T-helper 17 cell (primary cell): ENCODE results near the gene ZC3H18. TPM values are rescaled to one million over a fixed set of nuclear protein-coding genes. Genes with fewer than 3 reads are reported as not detected.

Experiments
- ATAC-seq: fragments of 150-1000 bp; cut with Tn5 transposase; 2 replicates; pipeline ENCODE4 v1.10.0; 2021; ENCODE audit warnings: mild to moderate bottlenecking, moderate library complexity
- DNase-seq, 3 donors: peaks; one replicate each; pipeline versions ENCODE4 v3.0.0 to v3.0.0-alpha.2; 2020 to 2021
- H3K9me3 ChIP-seq: one replicate; pipeline ENCODE4 v1.7.0; 2013; ENCODE audit warnings: low read length, mild to moderate bottlenecking; ENCODE audit not compliant: control insufficient read depth, poor library complexity, severe bottlenecking
- H3K27ac Mint-ChIP-seq: one replicate; pipeline ENCODE4 v1.8.0; 2022; ENCODE audit warnings: mild to moderate bottlenecking, moderate library complexity, mixed read lengths
- H3K27me3 Mint-ChIP-seq: one replicate; pipeline ENCODE4 v1.8.0; 2022; ENCODE audit warnings: mixed read lengths
- H3K36me3 Mint-ChIP-seq: one replicate; pipeline ENCODE4 v1.8.0; 2022; ENCODE audit warnings: low read depth, mixed read lengths
- H3K4me1 Mint-ChIP-seq: one replicate; pipeline ENCODE4 v1.8.0; 2022; ENCODE audit warnings: mild to moderate bottlenecking, mixed read lengths
- H3K4me3 Mint-ChIP-seq: one replicate; pipeline ENCODE4 v1.8.0; 2022; ENCODE audit warnings: mild to moderate bottlenecking, moderate library complexity, mixed read lengths
- total RNA-seq, 4 donors: library from RNA in 2 of 4; stranded (reverse) in 2 of 4; gene quantifications; one replicate each; pipeline ENCODE4 v1.2.3 and lab custom pipeline; 2022 to 2026

The ZC3H18 gene
- total RNA-seq, 2 donors from 2014 or later, result 100 to 141 TPM

- Mint-ChIP-seq H3K4me1 (peaks cover 27% of the 10 kb centered on the region), H3K27ac (no peak overlapping the region)
- peak; percentile 25 to 47 (median 27) for DNase-seq
These were observed 64.2 kb downstream of the ZC3H18 start for GRCh38 chr16:88634141-88634993.

GRCh38 chr16:88634994-88635670, 64.9 kb downstream of the ZC3H18 start:
- Mint-ChIP-seq H3K4me3 (peak overlapping the region; percentile 86), H3K27ac (no peak overlapping the region), H3K36me3 (no peaks in the 10 kb centered on the region), H3K4me1 (peaks cover 30% of the 10 kb centered on the region), H3K27me3 (peaks cover 10% of the 10 kb centered on the region)
- no peaks in the 10 kb centered on the region for H3K9me3 ChIP-seq
- no peak for ATAC-seq
- no peak for DNase-seq

More at GRCh38 chr16:88634141-88634993, 64.2 kb downstream of the ZC3H18 start:
- ATAC-seq, result peak; percentile 39
- no peaks in the 10 kb centered on the region for H3K36me3 Mint-ChIP-seq
- H3K27me3 Mint-ChIP-seq, result peaks cover 8% of the 10 kb centered on the region
- H3K9me3 ChIP-seq, result no peaks in the 10 kb centered on the region
- H3K4me3 Mint-ChIP-seq, result peak overlapping the region; percentile 86

DNA sequence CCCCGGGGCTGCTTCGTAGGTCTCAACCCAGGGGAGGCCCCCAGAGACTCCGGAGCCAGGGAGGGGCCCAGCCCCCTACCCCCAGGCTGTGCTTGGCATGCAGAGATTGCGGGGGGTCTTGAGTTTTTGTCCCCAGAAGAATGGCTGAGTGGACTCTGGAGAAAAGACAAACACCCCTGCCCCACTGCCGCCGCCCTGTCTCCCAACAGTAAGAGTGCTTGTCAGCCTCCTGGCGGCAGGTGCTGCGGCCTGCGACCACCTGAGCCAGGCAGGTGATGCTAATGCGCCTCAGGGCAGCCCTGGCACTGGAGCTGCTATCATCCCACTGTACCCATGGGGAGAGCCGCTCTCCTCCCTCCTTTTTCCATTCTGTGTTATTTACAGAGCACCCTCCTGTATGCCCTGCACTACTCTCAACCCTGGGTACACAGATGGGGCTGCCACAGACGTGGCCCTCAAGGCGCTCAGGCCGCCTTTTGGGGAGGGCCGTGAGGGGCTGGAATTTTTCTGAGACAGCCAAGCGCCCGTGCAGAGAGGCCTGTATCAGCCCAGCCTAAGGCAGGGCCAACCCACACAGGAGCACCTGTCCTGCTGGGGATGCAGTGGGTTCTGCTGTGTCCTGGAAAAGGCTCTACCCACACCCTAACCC, 65.6 kb downstream of the ZC3H18 start:
- Mint-ChIP-seq H3K4me3 (peak overlapping the region; percentile 86), H3K27ac (peak overlapping the region; percentile 57), H3K36me3 (no peaks in the 10 kb centered on the region), H3K27me3 (peaks cover 15% of the 10 kb centered on the region), H3K4me1 (peaks cover 35% of the 10 kb centered on the region)
- H3K9me3 ChIP-seq, result no peaks in the 10 kb centered on the region
- DNase-seq (no peak), ATAC-seq (no peak)

- Mint-ChIP-seq H3K4me1 (peaks cover 35% of the 10 kb centered on the region), H3K4me3 (peak overlapping the region; percentile 43), H3K27me3 (peaks cover 15% of the 10 kb centered on the region), H3K27ac (peak overlapping the region; percentile 83), H3K36me3 (no peaks in the 10 kb centered on the region)
- ATAC-seq (no peak), DNase-seq (no peak)
- H3K9me3 ChIP-seq, result no peaks in the 10 kb centered on the region
These were observed 66.5 kb downstream of the ZC3H18 start for GRCh38 chr16:88636488-88637265.

DNA sequence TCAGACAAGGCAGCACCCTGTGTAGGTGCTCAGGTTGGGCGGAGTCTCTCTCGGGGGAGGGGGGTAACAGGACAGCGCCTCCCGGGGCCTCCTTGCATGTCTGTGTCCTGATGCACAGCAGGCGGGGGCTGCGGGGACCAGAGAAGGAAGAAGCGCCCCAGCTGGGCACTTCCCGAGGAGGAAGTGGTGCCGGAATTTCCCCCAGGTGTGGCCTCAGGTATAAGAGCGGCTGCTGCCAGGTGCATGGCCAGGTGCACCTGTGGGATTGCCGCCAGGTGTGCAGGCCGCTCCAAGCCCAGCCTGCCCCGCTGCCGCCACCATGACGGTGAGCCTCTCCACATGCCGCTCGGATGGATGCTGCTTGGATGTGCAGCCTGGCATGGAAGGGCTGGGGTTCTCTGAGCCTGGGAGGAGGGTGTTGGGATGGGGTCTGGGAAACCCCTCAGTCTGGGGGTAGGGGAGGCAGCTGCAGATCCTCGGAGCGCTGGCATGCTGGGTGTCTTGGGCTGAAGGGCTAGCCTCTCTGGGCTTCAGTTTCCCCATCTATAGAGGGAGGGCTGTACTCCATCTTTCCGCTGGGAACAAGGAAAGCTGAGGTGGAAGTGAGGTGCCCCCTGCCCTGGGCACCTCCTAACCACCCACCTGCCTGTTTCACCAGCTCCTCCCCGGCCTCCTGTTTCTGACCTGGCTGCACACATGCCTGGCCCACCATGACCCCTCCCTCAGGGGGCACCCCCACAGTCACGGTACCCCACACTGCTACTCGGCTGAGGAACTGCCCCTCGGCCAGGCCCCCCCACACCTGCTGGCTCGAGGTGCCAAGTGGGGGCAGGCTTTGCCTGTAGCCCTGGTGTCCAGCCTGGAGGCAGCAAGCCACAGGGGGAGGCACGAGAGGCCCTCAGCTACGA, 68.4 kb downstream of the ZC3H18 start, which contains the start of gene IL17C:
IL17C (plus strand) TSS at position 250 of the 908 bp plus-strand sequence; CDS start at position 320, 70 bp downstream.
- Mint-ChIP-seq H3K27me3 (peaks cover 15% of the 10 kb centered on the region), H3K4me1 (peaks cover 37% of the 10 kb centered on the region), H3K27ac (peak within 1 kb of the TSS; percentile 83), H3K36me3 (no peaks in the 10 kb centered on the region), H3K4me3 (peak within 1 kb of the TSS; percentile 43)
- no peaks in the 10 kb centered on the region for H3K9me3 ChIP-seq
- ATAC-seq (peak; percentile 18), DNase-seq (no peak)

DNA sequence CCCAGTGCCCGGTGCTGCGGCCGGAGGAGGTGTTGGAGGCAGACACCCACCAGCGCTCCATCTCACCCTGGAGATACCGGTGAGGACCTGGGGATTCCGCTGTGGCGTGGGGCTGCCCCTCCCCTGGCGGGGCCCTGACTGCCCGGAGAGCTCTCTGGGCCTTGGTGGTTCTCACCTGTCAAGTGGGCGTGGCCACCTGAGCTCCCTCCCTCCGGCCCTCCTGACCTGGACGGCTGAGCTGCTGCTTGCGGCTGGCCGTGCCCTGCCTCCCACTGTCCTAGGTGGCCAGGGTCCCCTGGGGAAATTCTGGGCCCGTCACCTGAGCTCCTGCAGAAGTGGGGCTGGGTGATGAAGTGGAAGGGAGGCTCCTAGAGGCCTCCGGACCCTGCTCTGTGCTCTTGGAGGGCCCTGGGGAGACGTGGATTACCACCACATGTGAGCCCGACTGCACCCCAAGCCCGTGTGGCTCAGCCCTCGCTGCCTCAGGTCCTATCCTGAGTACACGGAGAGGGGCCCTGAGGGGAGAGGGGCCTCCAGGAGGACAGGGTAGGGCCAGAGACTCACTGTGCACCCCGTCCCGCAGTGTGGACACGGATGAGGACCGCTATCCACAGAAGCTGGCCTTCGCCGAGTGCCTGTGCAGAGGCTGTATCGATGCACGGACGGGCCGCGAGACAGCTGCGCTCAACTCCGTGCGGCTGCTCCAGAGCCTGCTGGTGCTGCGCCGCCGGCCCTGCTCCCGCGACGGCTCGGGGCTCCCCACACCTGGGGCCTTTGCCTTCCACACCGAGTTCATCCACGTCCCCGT, 69.2 kb downstream of the ZC3H18 start:
- peak; percentile 27 for ATAC-seq
- DNase-seq, result no peak
- peaks cover 38% of the 10 kb centered on the region for H3K4me1 Mint-ChIP-seq
- no peak overlapping the region for H3K4me3 Mint-ChIP-seq
- peaks cover 15% of the 10 kb centered on the region for H3K27me3 Mint-ChIP-seq
- no peaks in the 10 kb centered on the region for H3K9me3 ChIP-seq
- H3K36me3 Mint-ChIP-seq, result no peaks in the 10 kb centered on the region
- H3K27ac Mint-ChIP-seq, result peak overlapping the region; percentile 79

DNA sequence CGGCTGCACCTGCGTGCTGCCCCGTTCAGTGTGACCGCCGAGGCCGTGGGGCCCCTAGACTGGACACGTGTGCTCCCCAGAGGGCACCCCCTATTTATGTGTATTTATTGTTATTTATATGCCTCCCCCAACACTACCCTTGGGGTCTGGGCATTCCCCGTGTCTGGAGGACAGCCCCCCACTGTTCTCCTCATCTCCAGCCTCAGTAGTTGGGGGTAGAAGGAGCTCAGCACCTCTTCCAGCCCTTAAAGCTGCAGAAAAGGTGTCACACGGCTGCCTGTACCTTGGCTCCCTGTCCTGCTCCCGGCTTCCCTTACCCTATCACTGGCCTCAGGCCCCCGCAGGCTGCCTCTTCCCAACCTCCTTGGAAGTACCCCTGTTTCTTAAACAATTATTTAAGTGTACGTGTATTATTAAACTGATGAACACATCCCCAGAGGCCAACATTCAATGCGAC, 69.9 kb downstream of the ZC3H18 start:
- no peak for DNase-seq
- H3K27me3 Mint-ChIP-seq, result peaks cover 15% of the 10 kb centered on the region
- H3K36me3 Mint-ChIP-seq, result no peaks in the 10 kb centered on the region
- H3K4me3 Mint-ChIP-seq, result peak overlapping the region; percentile 68
- peak overlapping the region; percentile 79 for H3K27ac Mint-ChIP-seq
- no peaks in the 10 kb centered on the region for H3K9me3 ChIP-seq
- peaks cover 41% of the 10 kb centered on the region for H3K4me1 Mint-ChIP-seq
- ATAC-seq, result no peak

DNA sequence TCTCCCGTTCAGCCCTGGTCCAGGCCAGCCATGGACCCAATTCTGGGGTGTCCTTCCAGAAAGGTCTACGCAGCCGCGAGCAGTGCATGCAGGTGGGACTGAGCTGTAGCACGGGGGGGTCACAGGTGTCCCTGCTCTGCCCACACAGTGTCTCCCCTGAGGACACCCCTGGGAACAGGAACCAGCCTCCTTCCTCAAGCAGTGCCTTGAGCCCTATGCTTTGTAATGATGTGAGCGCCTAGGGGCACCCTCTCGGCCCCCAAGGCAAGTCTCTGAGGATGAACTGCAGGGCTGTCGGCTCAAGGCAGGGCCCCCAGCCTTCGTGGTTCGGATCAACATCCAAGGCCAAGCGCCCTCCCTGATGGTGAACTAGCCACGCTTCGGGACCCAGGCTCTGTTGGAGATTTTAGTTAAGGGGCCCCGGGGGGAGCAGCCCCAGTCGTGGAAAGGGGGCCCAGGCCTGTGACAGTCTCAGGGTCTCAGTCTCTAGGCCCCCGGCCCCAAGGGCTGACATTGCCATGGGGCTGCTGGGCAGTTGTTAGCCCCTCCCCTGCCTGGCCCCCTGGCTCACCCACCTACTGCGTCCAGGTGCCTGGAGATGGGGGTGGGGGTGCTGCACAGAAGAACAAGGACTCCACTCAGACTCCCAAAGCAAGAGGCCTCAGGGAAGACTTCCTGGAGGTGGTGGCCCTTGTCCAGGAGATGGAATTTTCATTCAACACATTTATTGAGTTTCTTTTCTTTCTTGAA, 70.5 kb downstream of the ZC3H18 start:
- Mint-ChIP-seq H3K27me3 (peaks cover 15% of the 10 kb centered on the region), H3K36me3 (no peaks in the 10 kb centered on the region)

DNA sequence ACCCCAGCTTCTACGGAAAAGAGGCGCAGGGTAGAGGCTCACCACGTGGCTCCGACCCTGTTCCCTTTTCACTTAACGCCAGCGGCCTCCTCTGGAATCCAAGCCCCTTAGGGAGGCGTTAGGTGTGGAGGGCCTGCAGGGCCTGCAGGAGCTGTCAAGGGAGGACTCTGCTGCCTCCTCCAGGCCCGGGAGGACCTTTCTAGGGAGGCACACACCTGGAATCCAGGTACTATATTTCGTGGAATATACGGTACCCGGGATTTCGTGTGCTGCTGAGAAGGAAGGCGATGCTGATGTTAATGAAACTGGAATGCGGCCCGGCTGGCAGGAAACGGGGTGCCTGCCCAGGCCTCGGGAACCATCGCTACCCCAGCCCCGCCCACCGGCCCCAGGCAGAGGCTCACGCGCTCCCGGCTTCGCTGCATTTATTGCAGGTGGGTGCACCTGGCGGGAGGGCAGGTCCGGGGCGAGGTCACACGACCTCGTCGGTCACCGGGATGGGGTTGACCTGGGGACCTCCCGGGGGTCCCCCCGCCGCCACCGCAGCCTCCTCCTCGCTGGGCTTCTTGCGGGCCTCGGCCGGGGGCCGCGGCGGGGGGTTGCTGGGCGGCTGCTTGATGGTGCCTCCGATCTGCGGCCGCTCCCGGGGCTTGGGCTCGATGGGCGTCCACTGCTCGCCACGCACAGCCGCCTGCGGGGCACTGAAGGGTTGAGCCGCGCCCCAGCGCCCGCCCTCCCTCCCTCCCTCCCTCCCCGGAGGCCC, 72.9 kb downstream of the ZC3H18 start:
- Mint-ChIP-seq H3K27me3 (peaks cover 8% of the 10 kb centered on the region), H3K27ac (no peak overlapping the region), H3K4me1 (peaks cover 27% of the 10 kb centered on the region), H3K36me3 (no peaks in the 10 kb centered on the region), H3K4me3 (no peak overlapping the region)
- ATAC-seq (no peak), DNase-seq (no peak)
- H3K9me3 ChIP-seq, result no peaks in the 10 kb centered on the region

More for the DNA sequence above, 70.5 kb downstream of the ZC3H18 start:
- Mint-ChIP-seq H3K4me1 (peaks cover 41% of the 10 kb centered on the region), H3K4me3 (peak overlapping the region; percentile 68), H3K27ac (peak overlapping the region; percentile 79)
- no peaks in the 10 kb centered on the region for H3K9me3 ChIP-seq
- DNase-seq (no peak), ATAC-seq (no peak)

GRCh38 chr16:88643644-88643932, 73.4 kb downstream of the ZC3H18 start:
- Mint-ChIP-seq H3K4me3 (no peak overlapping the region), H3K4me1 (peaks cover 24% of the 10 kb centered on the region), H3K27ac (peak overlapping the region; percentile 37), H3K27me3 (peaks cover 6% of the 10 kb centered on the region), H3K36me3 (no peaks in the 10 kb centered on the region)
- no peaks in the 10 kb centered on the region for H3K9me3 ChIP-seq
- ATAC-seq, result no peak
- no peak for DNase-seq
